HK-2 (cell line): ENCODE data around the gene SMAP2.
A peak's percentile ranks its signal among the peaks of the same experiment; 100 is the strongest.
"Not testable (repeated sequence)": the region's sequence is repeated elsewhere in the genome, so short reads cannot be mapped to it uniquely, and the experiment has no call there.

Experiments used
- DNase-seq: peaks from one replicate; pipeline ENCODE4 v3.0.0-alpha.2; 2018; ENCODE audit not compliant: unreplicated experiment

The SMAP2 gene

DNA sequence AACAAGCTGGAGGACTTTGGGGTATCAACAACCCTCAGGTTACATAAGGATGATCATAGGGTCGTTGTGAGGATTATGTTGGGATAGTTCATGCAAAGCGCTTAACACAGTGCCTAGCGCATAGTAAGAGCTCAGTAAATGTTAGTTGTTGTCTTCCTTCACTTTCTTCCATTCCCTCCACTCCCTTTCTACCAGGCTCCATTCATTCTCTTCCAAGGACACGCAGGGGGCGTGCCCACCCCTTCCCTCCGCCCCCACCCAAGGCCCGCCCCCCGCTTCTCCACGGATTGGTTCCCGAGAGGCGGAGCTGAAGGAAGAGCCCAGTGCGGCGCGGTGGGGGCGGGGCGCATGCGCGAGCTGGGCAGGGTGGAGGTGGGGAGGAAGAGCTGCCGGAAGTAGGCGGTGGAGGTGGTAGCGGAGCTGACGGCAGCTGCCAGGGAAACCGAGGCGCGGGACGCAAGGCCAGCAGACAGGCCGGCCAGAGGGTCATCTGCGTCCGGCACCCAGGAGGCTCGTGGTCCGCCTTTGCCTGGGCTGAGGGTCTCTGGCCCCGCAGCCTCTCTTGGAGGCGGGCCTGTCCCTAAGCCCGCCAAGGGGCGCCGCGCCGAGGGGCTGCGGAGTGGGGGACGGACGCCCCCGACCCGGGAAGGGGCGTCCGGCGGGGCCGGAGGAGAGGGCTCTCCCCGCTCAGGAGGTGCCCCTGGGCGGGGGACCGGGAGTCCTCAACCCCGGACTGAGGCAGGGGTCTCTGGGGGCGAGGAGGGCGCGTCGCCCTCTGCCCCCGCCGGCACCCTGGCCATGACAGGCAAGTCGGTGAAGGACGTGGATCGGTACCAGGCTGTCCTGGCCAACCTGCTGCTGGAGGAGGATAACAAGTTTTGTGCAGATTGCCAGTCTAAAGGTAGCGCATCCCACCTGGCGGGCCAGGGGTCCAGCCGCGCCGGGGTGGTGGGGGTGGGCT is at the start of gene SMAP2:
Gene SMAP2, plus strand, starts transcription at position 405 of the 961 bp plus-strand sequence. Its CDS starts 394 bp downstream, at position 799.
- DNase-seq, result peak; percentile 96

DNA sequence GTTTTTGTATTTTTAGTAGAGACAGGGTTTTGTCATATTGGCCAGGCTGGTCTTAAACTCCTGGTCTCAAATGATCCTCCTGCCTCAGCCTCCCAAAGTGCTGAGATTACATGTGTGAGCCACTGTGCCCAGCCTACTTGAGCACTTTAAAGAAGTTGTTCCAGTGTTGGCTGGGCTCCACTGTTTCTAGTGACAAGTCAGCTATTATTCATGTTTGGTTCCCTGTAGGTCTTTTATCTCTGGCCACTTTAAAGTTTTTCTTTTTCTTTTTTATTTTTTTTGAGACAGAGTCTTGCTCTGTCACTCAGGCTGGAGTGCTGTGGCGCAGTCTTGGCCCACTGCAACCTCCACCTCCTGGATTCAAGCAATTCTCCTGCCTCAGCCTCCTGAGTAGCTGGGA is 42.1 kb upstream of the SMAP2 start:
- not testable (repeated sequence) for DNase-seq

DNA sequence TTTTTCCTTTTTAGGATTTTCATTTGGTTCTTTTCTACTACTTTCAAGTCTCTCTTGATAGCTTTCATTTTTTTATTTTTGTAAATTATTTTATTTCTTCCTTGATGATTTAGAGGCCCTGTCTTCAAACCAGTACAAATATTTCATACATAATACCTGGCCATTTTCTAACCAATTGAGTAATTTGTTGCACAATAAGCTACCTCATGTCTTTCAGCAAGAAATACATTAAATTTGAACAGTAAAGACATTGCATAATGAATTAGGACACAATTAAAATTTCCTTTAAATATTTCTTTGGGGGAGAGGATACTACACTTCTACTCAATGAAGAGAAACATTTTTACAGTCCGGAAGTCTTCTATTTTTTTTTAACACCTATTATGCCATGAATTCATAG is 40.8 kb upstream of the SMAP2 start:
- DNase-seq, result no peak

- no peak for DNase-seq
Observed at GRCh38 chr1:40337443-40337842, 36.1 kb upstream of the SMAP2 start.

DNA sequence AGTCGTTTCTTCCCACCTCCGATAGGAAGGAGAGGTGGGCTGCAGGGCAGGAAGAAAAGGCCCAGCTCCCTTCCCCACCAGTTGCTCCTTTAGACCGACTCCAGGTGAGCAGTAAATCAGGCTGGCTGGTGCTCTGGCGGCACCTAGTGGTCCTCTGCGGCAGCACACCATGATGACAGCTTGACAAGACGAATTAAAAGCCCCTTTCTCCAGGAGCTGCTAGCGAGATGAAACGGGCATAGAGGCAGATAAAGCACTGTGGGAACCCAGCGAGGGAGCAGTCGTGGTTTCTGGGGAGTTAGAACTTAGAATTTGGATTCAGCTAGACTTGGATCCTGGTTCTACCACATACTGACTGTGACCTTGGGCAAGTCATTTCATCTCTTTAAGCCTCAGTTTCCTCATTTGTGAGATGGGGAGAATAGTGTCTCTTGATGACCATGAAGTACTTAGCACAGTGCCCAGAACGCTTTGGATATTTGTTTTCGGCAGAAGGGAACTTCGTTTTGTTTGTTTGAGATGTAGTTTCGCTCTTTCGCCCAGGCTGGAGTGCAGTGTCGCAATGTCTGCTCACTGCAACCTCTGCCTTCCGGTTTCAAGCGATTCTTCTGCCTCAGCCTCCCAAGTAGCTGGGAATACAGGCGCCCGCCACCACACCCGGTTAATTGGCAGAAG is 34.6 kb upstream of the SMAP2 start:
- peak; percentile 88 for DNase-seq

GRCh38 chr1:40339420-40340323 is 33.9 kb upstream of the SMAP2 start:
- DNase-seq, result no peak

DNA sequence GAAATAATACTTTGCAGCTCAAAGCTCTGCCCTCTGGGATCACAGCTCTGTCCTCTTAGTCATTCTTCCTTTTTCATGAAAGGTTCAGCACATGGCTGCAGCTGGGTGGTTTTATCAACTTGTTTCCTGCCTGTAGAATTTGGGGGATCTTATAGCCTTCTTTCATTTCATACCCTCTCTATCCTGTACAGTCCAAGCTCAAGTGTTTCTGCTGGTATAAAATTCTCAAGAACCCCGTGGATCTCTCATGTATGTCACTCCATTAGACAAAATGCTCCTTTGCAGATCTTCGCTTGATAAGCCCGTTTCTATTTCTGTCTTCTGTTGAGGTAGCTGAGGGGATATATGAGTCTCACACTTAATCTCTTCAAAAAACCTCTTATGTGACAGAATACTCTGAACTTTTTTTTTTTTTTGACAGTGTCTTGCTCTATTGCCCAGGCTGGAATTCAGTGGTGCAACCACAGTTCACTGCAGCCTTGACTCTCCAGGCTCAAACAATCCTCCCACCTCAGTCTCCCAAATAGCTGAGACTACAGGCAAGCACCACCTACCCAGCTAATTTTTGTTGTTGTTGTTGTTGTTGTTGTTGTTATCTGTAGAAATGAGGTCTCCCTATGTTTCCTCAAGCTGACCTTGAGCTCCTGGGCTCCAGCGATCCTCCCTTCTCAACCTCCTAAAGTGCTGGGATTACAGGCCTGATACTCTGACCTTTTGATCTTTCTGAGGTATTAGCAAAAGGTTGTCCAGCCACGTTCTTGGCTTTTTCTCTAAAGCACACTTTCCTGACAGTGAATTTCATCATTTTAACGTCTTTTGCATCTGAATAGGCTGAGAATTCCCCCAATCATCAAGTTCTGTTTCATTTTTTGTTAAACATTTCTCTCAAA is 31.8 kb upstream of the SMAP2 start:
- DNase-seq, result no peak

DNA sequence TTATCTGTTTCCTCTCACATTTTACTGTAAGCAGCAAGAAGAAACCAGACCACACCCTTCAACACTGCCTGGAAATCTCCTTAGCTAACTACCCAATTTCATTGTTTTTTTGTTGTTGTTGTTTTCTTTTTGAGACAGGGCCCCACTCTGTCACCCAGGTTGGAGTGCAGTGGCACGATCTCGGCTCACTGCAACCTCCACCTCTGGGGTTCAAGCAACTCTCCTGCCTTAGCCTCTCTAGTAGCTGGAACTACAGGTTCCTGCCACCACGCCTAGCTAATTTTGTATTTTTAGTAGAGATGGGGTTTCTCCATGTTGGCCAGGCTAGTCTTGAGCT is 31.2 kb upstream of the SMAP2 start:
- DNase-seq, result not testable (repeated sequence)

DNA sequence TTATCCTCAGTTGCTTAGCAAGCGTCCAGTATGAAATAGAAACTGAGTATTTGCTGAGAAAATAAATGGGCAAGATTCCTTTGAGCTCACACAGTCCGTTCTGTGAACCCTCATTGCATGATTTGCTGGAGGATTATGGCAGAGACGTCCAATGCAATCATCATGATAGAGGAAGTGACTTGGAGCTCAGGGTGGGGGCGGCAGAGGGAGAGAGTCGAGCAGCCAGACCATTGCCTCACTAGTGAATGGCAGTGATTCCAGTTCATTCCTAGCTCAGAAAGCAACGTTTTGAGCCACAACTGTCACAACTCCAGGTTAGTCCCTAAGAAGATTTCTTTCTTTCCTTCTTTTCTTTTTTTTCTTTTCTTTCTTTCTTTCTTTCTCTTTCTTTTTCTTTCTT is 28.9 kb upstream of the SMAP2 start:
- no peak for DNase-seq

DNA sequence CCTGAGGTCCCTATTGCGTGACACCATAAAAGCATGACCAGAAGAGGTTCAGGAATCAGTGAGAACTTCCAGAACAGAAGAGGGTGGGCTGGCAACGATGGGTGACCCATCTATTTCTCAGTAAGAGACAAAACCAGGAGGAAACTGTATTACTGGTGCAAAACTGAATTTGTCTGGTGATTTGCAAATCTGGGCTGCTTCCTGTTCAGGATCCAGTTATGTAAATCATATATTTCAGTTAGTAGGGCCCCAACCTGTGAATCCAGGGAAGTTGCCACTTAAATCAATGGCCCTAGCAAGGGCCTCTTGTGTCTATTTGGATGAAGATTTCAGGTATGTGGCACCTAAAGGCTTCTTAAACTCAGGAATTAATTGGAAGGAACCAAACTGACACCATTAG is 23.1 kb upstream of the SMAP2 start:
- DNase-seq, result no peak

DNA sequence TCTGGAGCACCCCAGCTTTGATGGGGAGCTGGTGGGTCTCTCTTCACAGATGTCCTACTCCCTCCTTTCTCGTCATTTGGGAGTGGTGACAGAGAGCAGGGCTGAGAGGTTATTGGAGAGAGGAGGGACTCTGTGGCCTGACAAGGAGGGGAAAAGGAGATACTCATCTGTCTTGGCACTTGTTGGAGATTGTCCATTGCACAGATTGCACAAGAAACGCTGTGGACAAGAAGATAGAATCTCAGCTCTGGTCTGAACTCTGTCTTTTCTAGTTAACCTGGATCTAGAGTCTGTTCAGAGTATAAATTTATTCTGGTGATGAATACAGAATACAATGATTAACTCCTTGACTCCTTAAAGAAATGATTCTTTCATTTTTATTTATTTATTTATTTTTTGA is 22.4 kb upstream of the SMAP2 start:
- no peak for DNase-seq

DNA sequence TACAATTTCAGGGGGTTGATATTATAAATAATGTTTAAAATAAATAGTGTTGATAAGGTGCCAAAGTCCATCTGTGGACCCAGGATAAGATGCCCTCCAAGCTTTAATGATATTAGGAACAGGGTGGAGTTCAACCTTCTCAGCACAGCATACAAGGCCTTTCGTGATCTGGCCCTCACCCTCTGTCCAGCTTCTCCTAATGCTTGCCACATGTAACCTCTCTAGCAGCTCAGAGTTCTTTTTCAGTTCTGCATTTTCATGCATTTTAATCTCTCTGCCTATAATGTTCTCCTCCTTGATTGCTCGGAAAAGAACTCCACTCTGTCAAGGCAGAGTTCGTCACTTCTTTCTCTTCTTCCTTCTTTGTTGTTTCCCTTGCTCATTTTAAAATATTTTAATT is 21.4 kb upstream of the SMAP2 start:
- no peak for DNase-seq

GRCh38 chr1:40353082-40353481 is 20.4 kb upstream of the SMAP2 start:
- DNase-seq, result no peak

DNA sequence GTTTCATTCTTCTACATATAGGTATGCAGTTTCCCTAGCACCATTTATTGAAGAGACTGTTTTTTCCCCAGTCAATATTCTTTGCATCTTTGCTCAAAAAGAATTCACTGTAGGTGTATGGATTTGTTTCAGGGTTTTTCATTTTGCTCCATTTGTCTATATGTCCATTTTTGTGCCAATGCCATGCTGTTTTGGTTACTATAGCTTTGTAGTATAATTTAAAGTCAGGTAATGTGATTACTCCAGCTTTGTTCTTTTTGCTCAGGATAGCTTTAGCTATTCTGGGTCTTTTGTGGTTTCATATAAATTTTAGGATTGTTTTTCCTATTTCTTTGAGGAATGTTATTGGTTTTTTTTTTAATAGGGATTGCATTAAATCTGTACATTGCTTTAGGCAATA is 15.9 kb upstream of the SMAP2 start:
- DNase-seq, result no peak

DNA sequence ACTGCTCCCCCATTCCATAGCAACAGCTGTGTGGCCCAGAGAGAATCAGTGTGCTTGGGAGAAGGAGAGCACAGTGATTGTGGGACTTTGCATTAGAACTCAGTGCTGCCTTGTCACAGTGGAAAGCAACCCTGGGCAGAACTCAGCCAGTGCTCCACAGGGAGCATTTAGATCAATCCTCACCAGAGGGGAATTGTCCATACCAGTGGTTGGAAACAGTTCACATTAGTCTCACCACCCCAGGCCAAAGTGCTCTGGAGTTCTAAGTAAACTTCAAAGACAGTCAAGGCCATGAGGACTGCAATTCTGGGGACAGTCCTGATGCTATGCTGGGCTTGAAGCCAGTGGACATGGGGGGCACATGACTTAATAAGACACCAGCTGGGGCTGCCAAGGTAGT is 12.9 kb upstream of the SMAP2 start:
- no peak for DNase-seq

- no peak for DNase-seq
Observed at GRCh38 chr1:40361201-40361600, 12.3 kb upstream of the SMAP2 start.

- no peak for DNase-seq
Observed at GRCh38 chr1:40361637-40362036, 11.9 kb upstream of the SMAP2 start.

DNA sequence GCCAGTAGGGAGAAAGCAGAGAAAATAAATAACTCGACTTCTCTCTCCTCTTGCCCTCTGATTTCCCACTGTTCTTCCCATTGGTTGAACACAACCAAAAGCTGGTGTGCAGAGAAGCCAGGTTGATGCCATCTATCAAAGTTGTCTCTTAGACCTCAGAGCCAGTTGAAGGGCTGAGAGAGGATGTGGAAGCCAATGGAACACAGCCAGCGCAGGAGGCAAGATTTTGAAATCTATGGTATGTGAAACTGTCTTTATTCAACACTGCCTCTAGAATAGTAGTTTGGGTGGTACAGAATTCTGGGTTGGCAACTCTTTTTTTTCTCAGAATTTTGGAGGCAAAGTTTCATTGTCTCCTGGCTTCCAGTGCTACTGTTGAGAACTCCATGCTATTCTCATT is 11.3 kb upstream of the SMAP2 start:
- no peak for DNase-seq

DNA sequence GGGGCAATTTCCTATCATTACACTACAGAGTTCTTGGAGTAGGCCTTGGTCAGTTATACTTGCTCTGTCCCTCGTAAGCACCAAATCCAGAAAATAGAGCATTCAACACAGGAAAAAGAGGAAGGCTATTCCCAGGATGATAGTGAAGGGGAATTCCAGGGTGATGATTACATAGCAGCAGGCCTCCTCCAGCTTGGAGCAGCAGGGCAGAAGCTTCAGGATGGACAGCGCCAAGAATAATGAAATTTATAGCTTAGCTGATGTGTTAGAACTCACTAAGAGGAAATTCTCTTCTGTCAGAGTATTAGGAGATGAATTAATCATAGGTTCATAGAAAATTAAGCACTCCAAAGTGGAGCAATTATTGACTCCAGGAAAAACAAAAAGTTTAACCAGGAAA is 10.8 kb upstream of the SMAP2 start:
- no peak for DNase-seq

DNA sequence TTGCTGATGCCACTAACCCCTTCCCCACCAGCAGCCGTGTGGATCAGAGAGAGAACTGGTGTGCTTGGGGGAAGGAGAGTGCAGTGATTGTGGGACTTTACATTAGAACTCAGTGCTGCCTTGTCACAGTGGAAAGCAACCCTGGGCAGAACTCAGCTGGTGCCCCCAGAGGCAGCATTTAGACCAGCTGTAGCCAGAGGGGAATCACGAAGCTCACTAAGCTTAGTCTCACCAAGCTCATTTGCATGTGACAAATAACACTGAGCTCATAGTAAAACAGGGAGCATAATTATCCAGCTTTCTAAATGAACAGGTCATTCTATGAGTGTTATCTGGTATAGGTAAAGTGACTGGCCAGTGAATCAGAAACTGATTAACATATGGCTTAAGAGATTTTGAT is 9.8 kb upstream of the SMAP2 start:
- DNase-seq, result no peak

DNA sequence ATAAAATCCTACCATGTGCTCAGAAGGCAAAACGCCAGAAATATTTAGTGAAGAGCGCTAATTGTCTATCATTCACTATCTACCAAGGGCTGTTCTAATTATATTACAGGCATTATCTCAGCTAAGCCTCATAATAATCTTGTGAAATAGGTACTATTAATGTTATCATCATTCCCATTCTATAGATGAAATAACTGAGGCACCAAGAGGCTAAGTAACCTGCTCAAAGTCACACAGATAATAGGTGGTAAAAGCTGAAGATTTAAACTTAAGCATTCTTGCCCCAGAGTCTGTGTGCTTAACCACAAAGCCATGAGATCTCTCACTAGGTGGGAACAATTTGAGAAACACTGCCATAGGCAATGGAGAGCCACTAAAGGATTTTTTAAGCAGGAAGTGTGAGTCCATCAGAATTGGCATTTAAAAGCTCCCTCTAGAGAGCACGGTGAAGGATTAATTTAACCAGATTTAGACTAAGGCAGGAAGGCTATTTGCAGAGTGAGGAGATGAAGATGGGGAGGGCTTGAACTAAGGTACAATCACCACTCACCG is 1.7 kb upstream of the SMAP2 start:
- no peak for DNase-seq
